ENCODE results near the gene BCS1L. TPM values are rescaled to one million over a fixed set of nuclear protein-coding genes. Genes with fewer than 3 reads are reported as not detected.

The BCS1L gene
- total and polyA plus RNA-seq, 2 of the 13 experiments (the other 11 are each of a cell fraction or from before 2014, with no cell fraction given) = 48.9 to 76.0 TPM

GRCh38 chr2:218659258-218659987 is at the start of gene BCS1L, which contains the start of gene ZNF142 (continued):
- 0 out of 2 replicates have a peak, but pooled peaks have one; percentile 17 for TF ChIP-seq ZNF512B (CRISPR knock-in tag; IDR thresholded peaks at IDR 0.05; ENCODE audit: borderline replicate concordance)
- peak; percentile 89 for TF ChIP-seq PHF8 (CRISPR knock-in tag; IDR thresholded peaks at IDR 0.05)
- TF ChIP-seq SNAPC5 (CRISPR knock-in tag; IDR thresholded peaks at IDR 0.05; ENCODE audit: borderline replicate concordance) = 0 out of 2 replicates have a peak, but pooled peaks have one; percentile 41
- TF ChIP-seq CREB1 (IDR thresholded peaks at IDR 0.05) = no peak
- peak; percentile 93 for TF ChIP-seq CREB1 (CRISPR knock-in tag; IDR thresholded peaks at IDR 0.05)
- TF ChIP-seq ZEB1 (IDR thresholded peaks at IDR 0.05; ENCODE audit: insufficient replicate concordance, low read depth) = peak; percentile 76
- TF ChIP-seq TAF15 (IDR thresholded peaks at IDR 0.05; ENCODE audit: low read depth, low read length, poor library complexity, severe bottlenecking) = peak; percentile 90
- no peak for TF ChIP-seq ISX (CRISPR knock-in tag; conservative IDR thresholded peaks at IDR 0.05)
- no peak for TF ChIP-seq ZNF562 (CRISPR knock-in tag; IDR thresholded peaks at IDR 0.05; ENCODE audit: borderline replicate concordance)
- TF ChIP-seq ZNF841 (CRISPR knock-in tag; IDR thresholded peaks at IDR 0.05; ENCODE audit: borderline replicate concordance) = no peak
- peak; percentile 84 for TF ChIP-seq ZMAT3 (CRISPR knock-in tag; conservative IDR thresholded peaks at IDR 0.05)
- TF ChIP-seq MXD3 (CRISPR knock-in tag; IDR thresholded peaks at IDR 0.05) = peak; percentile 77; the same call in 1 of the 2 replicates
- TF ChIP-seq ZNF30 (CRISPR knock-in tag; IDR thresholded peaks at IDR 0.05) = peak; percentile 34
- TF ChIP-seq ZNF878 (CRISPR knock-in tag; IDR thresholded peaks at IDR 0.05) = no peak; the same call in 1 of the 2 replicates
- TF ChIP-seq FOSL2 (CRISPR knock-in tag; IDR thresholded peaks at IDR 0.05) = peak; percentile 53
- peak; percentile 92 for TF ChIP-seq SRSF1 (optimal IDR thresholded peaks at IDR 0.05; ENCODE audit: low read depth, low read length)
- peak; percentile 95 for TF ChIP-seq GABPB1 (CRISPR knock-in tag; IDR thresholded peaks at IDR 0.05)
- TF ChIP-seq RFXANK (CRISPR knock-in tag; IDR thresholded peaks at IDR 0.05) = no peak
- peak; percentile 72; the same call in 1 of the 2 replicates for TF ChIP-seq PHF21A (CRISPR knock-in tag; IDR thresholded peaks at IDR 0.05)
- TF ChIP-seq ZNF619 (CRISPR knock-in tag; IDR thresholded peaks at IDR 0.05) = peak; percentile 57; the same call in 1 of the 2 replicates
- TF ChIP-seq POGK (CRISPR knock-in tag; conservative IDR thresholded peaks at IDR 0.05) = peak; percentile 26; the same call in 1 of the 2 replicates
- no peak for TF ChIP-seq ZNF282 (IDR thresholded peaks at IDR 0.05; ENCODE audit: partially characterized antibody)
- TF ChIP-seq TRIM24 (CRISPR knock-in tag; IDR thresholded peaks at IDR 0.05) = no peak
- no peak for TF ChIP-seq ZNF496 (CRISPR knock-in tag; IDR thresholded peaks at IDR 0.05; ENCODE audit: insufficient replicate concordance)
- TF ChIP-seq RNF2 (conservative IDR thresholded peaks at IDR 0.05; ENCODE audit: low read depth) = no peak

All from HepG2 (cell line).